Measurements from ENCODE around the gene WEE2.

DNA sequence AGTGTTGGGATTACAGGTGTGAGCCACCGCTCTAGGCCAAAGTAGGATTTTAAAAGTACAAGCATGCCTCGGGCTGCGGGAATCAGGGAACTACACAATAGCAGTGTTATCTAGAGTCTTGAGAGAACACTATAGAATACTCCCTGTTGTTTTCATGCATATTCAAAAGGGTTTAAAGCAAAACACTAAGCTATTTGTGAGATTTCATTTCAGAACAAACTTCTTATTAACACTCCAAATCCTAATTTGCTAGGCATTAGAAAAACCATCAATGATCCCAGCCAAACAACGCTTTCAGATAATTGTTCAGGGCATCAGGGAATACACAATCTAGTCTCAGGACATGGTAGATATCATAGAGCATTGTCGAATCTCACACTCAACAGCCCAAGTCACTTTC lies 20.1 kb upstream of the WEE2 start:
- TF ChIP-seq, protein P1, sequence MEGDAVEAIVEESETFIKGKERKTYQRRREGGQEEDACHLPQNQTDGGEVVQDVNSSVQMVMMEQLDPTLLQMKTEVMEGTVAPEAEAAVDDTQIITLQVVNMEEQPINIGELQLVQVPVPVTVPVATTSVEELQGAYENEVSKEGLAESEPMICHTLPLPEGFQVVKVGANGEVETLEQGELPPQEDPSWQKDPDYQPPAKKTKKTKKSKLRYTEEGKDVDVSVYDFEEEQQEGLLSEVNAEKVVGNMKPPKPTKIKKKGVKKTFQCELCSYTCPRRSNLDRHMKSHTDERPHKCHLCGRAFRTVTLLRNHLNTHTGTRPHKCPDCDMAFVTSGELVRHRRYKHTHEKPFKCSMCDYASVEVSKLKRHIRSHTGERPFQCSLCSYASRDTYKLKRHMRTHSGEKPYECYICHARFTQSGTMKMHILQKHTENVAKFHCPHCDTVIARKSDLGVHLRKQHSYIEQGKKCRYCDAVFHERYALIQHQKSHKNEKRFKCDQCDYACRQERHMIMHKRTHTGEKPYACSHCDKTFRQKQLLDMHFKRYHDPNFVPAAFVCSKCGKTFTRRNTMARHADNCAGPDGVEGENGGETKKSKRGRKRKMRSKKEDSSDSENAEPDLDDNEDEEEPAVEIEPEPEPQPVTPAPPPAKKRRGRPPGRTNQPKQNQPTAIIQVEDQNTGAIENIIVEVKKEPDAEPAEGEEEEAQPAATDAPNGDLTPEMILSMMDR (IDR thresholded peaks at IDR 0.05; ENCODE audit: low read depth, low read length): no peak
- no peak for TF ChIP-seq EZH2phosphoT487 (IDR thresholded peaks at IDR 0.05; ENCODE audit: low read depth)
